CD1c-positive myeloid dendritic cell (primary cell): ENCODE data around the gene APRT.

Source experiments
- DNase-seq: peaks from one replicate; pipeline ENCODE4 v3.0.0-alpha.2; 2016; ENCODE audit errors: extremely low spot score

APRT gene

DNA sequence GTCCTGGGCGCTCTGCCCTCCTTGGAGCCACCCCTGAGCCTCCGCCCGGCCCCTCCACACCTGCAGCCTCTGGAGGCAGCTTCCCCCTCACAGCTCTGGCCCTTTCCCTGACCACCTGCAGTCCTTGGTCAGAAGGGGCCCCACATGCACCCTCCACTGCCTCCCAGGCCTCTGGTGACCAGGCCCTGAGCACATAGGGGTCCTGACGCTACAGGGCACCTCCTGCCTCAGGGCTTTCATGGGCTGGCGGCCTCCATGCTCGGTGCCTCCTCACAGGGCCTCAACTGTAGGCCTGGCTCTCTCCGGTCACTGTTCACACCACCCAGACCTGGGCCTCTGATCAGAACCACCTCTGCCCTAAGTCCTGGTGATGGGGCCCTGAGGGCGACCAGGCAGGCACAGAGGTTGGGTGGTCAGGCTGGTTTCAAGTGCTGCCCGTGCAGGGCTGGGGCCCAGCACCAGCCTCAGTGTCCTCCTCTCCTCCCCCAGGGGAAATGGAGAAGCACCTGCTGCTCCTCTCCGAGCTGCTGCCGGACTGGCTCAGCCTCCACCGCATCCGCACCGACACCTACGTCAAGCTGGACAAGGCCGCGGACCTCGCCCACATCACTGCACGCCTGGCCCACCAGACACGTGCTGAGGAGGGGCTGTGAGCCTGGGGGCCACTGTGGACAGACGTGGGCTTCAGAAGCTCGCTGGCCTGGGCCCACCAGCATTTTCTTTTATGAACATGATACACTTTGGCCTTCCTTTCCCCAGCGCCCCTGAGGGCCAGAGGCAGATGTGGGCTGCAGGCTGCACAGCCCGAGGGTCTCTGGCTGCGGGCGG is 3.9 kb downstream of the APRT start:
- no peak for DNase-seq

GRCh38 chr16:88807142-88807625 is 4.5 kb downstream of the APRT start:
- no peak for DNase-seq

GRCh38 chr16:88806491-88807111 is 5.1 kb downstream of the APRT start:
- no peak for DNase-seq

DNA sequence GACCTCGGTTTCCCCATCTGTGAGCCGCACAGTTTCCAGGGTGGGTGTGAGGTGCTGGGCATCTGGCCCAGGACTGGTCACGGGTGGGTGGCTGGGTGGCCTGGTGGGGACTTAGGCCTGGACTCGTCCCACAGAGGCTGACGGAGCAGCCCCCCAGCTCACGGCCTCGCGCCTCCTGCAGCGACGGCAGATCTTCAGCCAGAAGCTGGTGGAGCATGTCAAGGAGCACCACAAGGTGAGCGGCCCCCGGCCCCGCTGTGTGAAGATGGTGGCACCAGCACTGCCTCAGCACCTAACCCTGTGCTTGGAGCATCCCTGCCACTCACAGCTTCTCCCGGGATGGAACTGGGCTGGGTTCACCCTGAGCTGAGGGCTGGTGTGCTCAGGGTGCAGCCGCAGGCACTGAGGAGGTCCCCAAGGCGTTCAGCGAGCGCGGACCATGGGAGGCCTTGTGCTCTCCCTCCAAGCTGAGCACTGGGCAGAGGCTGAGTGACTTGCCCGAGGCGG is 5.8 kb downstream of the APRT start:
- DNase-seq: no peak

- no peak for DNase-seq
These were observed 6.4 kb downstream of the APRT start for GRCh38 chr16:88805340-88805715.

DNA sequence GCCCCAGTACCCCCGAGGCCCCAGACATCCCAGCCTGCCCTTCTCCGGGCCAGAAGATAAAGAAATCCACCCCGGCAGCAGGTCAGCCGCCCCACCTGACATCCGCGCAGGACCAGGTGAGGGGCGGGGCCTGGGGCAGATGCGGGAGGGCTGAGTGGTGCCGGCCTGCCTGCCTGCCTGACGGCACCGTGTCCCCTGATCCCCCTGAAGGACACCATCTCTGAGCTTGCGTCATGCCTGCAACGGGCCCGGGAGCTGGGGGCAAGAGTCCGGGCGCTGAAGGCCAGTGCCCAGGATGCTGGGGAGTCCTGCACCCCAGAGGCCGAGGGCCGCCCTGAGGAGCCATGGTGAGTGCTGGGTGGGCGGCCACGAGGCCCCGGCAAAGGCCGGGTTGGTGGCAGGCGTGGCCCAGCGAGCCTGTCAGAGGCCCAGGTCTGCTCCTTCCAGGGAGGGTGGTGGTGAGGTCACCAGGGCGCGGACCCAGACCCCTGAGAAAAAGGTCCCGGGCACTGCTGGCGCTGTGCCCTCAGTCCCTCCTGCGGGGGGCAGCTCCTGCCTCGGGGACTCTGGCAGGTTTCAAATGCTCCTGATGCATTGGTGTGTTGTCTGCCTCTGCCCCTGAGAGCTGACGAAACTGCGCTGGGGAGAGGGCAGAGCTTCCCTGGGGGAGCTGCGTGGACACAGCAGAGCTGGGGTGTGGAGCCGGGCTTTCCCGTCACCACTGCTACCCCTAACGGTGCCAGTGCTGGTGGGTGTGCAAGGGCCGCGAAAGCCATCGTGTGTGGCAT is 7.0 kb downstream of the APRT start:
- DNase-seq: no peak

- no peak for DNase-seq
These were observed 7.6 kb downstream of the APRT start for GRCh38 chr16:88804173-88804551.

DNA sequence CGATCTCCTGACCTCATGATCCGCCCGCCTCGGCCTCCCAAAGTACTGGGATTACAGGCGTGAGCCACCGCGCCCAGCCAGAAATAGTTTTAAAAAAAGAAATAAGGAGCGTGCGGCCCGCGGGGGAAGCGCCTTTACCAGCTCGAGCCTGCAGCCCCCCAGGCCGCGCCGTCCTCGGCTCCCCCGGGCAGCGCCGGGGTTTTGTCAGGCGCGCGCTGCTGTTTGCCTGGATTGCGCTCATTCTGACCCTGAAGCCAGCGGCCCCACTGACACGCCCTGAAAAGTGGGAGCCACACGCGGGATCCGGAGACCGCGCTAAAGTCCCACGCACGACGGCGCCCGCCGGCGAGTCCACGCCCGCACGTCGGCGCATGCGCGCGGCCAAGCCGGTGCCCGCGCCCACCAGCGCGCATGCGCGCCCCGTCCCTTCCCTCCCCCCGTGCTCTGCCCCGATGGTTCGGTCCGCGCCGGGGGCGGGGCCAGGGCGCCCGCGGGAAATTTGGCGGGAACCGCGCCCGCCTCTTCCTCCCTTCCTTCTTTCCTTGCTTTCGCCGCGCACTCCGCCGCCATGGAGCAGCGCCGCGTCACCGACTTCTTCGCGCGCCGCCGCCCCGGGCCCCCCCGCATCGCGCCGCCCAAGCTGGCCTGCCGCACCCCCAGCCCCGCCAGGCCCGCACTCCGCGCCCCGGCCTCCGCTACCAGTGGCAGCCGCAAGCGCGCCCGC is 8.3 kb downstream of the APRT start, which contains the start of gene CDT1:
Gene CDT1 (plus strand): TSS at position 526 of the 724 bp plus-strand sequence. CDS start 43 bp downstream, at position 569.
- peak; percentile 91 for DNase-seq

DNA sequence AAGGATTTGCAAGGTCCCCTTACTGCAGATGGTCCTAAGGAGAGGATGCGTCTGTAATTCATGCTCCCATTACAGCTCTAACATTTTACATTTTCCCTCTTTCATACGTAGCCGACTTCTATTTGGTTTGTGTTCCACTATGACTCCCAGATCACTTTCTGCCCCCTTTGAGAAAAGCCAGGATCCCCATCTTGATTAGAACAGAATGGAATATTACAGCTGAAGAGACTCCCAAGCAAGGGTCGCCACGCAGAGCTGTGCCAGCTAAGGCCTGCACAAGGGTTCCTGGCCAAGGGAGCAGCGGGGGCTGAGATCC is 11.5 kb downstream of the APRT start:
- DNase-seq: no peak

DNA sequence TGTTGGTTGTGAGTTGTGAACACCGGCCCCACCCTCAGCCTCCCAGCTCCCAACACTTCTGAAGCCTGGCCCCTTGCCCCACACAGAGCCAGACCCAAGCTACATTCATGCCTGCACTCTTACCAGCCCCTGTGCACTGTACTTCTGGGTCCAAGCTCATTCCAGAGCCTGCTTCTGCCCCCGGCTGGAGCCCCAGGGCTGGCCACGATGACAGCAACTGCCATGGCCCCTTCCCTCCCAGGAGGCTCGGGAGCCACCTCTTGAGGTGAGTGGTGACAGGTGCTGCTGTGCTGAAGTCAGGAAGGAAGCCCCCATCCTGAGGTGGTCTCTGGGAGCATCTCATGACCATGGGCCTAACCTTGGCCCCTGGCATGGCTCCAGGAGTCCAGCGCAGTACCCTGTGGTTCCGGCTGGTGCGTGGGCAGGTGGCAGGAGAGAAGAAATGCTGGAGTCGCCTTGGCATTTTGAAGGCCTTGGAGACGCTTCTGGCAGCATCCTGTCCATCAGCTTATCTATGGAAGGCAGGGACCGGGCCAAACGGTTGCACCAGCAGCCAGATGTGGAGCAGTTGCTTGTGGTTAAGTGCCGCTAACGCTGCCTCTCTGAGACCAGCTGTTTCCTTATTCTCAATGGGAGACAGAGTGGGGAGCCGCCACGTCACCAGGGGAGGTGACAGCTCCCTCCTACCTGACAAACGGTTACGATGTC is 12.0 kb downstream of the APRT start:
- DNase-seq: peak; percentile 43

DNA sequence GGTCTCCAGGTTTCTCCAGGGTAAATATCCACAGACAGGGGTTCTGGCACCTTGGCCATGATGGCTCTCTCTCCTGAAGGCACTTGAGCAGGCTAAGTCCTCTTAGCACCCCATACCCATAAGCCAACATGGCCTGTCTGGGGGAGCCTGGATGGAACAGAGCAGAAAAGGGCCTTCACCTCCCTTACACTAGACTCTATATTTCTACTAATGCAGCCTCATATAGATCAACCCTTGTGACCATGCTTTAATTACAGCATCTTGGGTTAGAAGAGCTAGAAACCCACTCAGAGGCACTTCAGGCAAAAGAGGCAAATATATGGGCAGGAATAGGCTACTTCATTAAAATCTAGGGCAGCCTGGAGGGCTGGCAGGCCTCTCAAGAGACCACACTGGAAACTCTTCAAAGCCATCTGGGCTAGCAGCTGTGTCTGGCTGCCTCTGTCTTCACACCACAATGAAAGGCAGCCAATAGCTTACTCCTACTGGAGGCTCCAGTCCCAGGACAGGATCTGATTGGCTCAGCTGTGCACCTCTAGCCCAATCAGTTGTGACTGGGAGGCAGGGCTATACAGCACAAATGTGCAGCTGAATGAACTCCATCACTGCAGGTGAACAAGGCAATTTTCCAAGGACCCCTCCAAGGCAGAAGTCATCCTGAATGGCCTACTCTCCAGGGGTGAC is 12.8 kb downstream of the APRT start:
- no peak for DNase-seq

- DNase-seq: no peak
These were observed 13.7 kb downstream of the APRT start for GRCh38 chr16:88798073-88798472.

- DNase-seq: no peak
These were observed 15.4 kb downstream of the APRT start for GRCh38 chr16:88796278-88796677.

GRCh38 chr16:88793251-88793954 is 18.3 kb downstream of the APRT start:
- DNase-seq: no peak

GRCh38 chr16:88792668-88793250 is 19.0 kb downstream of the APRT start:
- no peak for DNase-seq

- DNase-seq: peak; percentile 69
These were observed 19.6 kb downstream of the APRT start for GRCh38 chr16:88792078-88792550.

- DNase-seq: peak; percentile 89
These were observed 21.2 kb downstream of the APRT start for GRCh38 chr16:88790312-88791211.

GRCh38 chr16:88789594-88789993 is 22.1 kb downstream of the APRT start:
- peak; percentile 62 for DNase-seq
